Stimulated activated CD8-positive, alpha-beta memory T cell treated with anti-CD3 and anti-CD28 coated beads, Interleukin-15, amount 100 ng/mL, for 24 hours (primary cell): Measurements from ENCODE around the gene RCOR3.
A peak's percentile ranks its signal among the peaks of the same experiment; 100 is the strongest.
"Not testable (repeated sequence)": the region's sequence is repeated elsewhere in the genome, so short reads cannot be mapped to it uniquely, and the experiment has no call there.

Source experiments
- DNase-seq: peaks from one replicate; pipeline ENCODE4 v3.0.0-alpha.2; 2020; ENCODE audit warnings: low read depth

The RCOR3 gene

DNA sequence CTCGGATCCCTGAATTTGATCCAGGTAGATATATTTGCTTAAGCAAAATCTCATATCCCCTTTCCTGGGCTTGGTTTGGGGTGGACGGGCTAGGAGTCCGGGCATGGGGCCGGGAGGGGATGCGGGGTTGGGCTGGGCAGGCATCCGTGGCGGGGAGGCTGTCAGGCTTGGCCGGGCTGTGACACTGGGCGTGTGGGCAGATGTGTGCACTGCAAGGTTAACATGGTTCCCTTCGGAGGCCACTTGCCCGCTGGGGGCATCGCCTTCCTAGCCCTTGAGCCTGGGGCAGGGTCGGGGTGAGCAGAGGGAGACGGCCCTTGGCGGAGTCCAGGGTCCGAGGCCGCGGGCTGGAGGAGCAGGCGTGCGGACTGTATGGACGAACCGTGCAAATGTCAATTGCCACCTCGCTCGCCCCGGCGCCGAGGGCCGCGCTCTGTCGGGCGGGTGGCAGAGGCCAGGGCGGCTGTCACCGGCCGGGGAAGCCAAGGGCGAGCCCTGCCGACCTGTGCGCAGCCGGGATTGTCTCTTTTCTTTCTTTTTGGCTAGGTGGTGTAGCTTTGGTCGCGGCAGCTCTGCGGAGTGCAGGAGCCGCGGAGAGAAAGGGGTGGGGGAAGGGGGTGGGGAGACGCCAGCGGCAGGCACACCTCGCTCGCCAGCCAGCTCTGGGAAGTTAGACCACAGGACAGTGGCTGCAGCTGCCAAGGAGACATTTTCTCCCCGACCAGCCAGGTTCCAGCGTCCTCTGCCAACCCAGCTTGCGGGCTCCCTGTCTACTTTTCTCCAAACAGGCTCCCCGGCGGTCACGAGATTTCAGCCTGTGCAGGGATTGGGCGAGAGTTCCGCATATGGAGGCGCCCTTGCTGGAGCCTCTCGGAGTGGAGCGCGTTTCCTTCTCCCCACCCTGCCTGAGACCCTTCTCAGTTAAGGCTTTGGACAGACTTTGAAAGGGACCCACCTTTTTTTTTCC is 1.3 kb downstream of the RCOR3 start:
- DNase-seq: peak; percentile 26

GRCh38 chr1:211261229-211261628 is 2.1 kb downstream of the RCOR3 start:
- DNase-seq: no peak

DNA sequence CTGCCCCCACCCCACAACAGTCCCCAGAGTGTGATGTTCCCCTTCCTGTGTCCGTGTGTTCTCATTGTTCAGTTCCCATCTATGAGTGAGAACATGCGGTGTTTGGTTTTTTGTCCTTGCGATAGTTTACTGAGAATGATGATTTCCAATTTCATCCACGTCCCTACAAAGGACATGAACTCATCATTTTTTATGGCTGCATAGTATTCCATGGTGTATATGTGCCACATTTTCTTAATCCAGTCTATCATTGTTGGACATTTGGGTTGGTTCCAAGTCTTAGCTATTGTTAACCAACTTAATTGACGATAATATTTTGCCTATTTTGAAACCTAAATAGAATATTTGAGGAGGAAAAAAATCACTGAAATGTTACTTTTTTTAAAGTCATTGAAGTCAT is 3.9 kb downstream of the RCOR3 start:
- not testable (repeated sequence) for DNase-seq

- DNase-seq: no peak
These were observed 8.2 kb downstream of the RCOR3 start for GRCh38 chr1:211267204-211267857.

DNA sequence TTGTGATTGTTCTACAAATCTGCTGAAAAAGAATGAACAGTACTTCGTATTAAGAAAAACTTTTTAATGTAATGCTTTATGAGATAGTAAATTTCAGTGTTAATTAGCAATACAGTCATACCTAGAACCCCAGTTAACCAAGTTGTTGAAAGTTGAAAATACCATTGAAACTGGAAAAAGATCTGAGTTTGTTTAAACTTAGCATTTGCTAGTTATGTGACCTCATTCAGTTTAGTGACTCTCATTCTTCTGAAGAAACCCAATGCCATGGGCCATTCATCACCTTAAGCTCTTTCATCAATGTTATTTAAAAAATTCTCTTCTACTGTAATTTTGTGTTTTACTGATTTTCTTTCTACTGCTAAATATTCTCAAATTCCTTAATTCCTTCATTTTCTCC is 20.2 kb downstream of the RCOR3 start:
- no peak for DNase-seq

DNA sequence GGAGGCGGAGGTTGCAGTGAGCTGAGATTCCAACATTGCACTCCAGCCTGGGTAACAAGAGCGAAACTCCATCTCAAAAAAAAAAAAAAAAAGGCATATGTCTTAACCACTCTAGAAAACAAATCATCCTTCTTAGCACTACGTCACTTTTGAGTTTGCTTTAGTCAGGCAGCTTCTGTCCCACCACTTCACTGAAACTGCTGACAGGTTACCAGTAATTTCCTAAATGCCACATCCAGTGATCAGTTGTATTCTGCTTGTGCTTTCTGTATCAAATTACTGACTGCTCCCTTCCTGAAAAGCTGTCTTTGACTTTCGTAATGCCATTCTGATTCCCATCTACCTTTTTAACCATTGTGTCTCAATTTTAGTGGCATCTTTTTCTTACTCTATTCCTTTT is 21.7 kb downstream of the RCOR3 start:
- no peak for DNase-seq

- DNase-seq: no peak
These were observed 22.3 kb downstream of the RCOR3 start for GRCh38 chr1:211281320-211282022.

GRCh38 chr1:211282023-211282373 is 22.8 kb downstream of the RCOR3 start:
- no peak for DNase-seq

- no peak for DNase-seq
These were observed 26.0 kb downstream of the RCOR3 start for GRCh38 chr1:211285196-211285595.

GRCh38 chr1:211287218-211287617 is 28.1 kb downstream of the RCOR3 start:
- no peak for DNase-seq

GRCh38 chr1:211292411-211292810 is 33.2 kb downstream of the RCOR3 start:
- DNase-seq: no peak

GRCh38 chr1:211296396-211296795 is 37.2 kb downstream of the RCOR3 start:
- DNase-seq: no peak

- no peak for DNase-seq
These were observed 45.9 kb downstream of the RCOR3 start for GRCh38 chr1:211305044-211305443.

DNA sequence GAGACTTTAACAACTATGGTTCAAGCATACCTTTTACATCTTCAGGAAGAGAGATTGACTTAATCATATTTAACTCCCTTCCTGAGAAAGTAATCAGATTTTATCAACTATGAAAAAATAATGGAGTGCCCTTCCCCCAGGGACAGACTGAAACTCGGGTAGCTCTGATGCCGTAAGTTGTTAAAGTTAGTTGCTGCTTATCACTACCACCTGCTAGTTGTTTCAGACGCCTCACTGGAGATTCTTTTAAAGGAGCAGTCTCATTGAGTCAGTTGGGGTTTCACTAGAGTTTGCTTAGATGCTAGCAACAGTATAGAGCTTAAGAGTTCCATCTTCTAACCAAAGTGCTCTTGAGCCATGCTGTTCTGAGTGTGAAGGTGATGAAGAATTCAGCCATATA is 50.5 kb downstream of the RCOR3 start:
- DNase-seq: no peak

DNA sequence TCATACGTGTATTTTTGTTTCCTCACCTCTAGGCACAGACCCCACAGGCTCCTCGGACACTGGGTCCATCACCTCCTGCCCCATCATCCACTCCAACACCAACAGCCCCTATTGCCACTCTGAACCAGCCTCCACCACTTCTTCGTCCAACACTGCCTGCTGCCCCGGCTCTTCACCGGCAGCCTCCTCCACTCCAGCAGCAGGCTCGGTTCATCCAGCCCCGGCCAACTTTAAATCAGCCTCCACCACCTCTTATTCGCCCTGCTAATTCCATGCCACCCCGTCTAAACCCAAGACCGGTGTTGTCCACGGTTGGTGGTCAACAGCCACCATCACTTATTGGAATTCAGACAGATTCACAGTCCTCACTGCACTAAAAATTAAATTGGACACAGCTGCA is 54.2 kb downstream of the RCOR3 start:
- DNase-seq: no peak

DNA sequence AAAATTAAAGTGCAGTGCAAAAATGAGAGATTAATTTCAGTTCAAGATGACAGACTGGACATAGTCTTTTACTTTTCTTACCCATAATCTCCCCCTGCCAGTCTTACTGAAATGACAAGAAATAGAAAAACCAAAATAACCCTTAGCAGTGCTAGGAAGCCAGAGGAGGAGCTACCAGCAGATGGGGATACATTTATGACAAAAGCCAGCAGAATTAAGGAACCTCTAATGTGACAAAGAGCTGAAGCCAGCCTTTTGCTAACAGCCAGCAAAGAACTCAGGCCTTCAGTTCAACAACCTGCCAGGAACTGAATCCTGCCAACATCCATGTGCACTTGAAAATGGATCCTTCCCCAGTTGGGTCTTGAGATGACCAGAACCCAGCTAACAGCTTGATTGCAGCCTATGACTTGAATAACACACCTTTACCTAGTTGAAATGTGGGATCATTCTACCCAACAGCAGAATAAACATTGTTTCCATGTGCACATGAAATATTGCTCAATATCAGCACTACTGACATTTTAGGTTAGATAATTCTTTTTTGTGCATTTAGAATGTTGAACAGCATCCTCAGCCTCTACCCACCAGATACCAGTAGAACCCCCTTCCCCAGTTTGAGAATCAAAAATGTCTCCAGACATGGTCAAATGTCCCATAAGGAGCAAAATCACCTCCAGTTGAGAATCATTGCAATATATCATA is 59.6 kb downstream of the RCOR3 start:
- DNase-seq: no peak

DNA sequence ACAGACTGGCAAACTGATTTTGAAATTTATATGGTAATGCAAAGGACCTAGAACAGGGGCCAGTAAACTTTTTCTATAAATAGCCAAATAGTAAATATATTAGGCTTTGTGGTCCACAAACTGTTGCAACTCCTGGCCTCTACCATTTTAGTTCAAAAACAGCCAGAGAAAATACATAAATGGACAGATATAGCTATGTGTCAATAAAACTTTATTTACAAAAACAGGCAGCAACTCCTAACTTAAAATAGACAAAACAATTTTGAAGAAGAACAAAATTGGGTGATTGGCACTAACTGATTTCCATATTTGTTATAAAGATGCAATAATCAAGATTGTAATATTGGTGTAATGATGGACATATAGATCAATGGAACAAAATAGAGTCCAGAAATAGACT is 60.7 kb downstream of the RCOR3 start:
- no peak for DNase-seq

- no peak for DNase-seq
These were observed 61.8 kb downstream of the RCOR3 start for GRCh38 chr1:211320980-211321379.

DNA sequence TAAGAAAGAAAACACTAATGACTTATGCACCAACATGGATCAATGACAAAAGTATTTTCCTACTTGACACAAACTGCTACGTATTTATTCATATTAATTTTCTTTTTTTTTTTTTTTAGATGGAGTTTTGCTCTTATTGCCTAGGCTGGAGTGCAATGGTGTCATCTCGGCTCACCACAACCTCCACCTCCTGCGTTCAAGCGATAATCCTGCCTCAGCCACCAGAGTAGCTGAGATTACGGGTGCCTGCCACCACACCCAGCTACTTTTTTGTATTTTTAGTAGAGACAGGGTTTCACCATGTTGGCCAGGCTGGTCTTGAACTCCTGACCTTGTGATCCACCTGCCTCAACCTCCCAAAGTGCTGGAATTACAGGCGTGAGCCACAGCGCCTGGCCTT is 62.5 kb downstream of the RCOR3 start:
- not testable (repeated sequence) for DNase-seq

DNA sequence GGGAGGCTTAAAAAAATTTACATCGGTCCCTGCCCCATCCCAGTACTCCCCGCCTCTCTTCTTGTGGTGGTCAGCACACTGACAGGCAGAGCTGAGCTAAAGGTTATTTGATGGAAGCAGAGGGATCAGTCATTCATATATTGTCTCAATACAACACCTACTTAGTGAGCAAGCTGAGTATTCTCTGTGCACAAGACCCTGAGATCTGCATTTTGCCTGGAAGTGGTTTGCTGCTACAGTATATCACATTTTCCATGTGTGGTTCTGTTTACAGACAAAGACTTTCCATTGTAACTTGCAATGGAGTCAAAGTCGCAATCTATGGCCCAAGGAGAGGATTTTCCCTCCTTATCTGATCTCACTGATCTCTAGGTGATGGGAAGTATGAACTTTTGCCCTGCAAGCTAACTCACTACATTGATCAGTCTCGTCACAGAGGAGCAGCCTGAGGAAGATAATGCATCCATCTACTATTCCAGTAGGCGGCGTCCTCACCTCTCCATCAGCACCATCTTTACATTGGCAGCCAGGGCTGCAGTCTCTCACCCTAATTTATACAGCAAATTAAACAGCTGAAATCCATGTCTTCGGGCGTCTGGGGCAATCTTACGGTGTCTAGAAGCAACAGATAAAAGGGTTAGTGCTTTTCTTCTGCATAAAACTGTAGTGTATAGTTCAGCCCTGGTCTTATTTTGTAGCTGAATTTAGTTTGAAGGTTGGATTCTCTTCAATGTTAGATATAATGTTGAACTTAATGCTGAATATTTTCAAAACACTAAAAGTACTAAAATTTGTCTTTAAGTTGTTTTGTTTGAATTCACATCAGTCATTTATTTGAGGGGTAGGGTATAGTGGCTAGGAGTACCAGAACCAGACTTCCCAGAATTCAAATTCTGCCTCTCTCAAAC is 64.2 kb downstream of the RCOR3 start:
- DNase-seq: no peak
